WERI-Rb-1 (cell line): Measurements from ENCODE around the gene TSHR.

Experiments
- DNase-seq: peaks from one replicate; pipeline ENCODE4 v3.0.0-alpha.2; 2020
- H3K27ac ChIP-seq: fragments of 250-450 bp; sonication (Bioruptor Pico); 2 replicates; pipeline ENCODE4 v1.5.1; 2020; ENCODE audit warnings: mild to moderate bottlenecking, moderate library complexity
- H3K27me3 ChIP-seq: fragments of 250-450 bp; sonication (Bioruptor Pico); 2 replicates; pipeline ENCODE4 v1.5.1; 2021; ENCODE audit warnings: mild to moderate bottlenecking, low read depth, moderate library complexity; ENCODE audit not compliant: insufficient read depth, severe bottlenecking
- H3K36me3 ChIP-seq: fragments of 250-450 bp; sonication (Bioruptor Pico); 2 replicates; pipeline ENCODE4 v1.5.1; 2020; ENCODE audit warnings: mild to moderate bottlenecking, moderate library complexity
- H3K4me3 ChIP-seq: 2 replicates; pipeline ENCODE4 v1.5.1; 2011; ENCODE audit warnings: low read depth, mild to moderate bottlenecking, control low read depth, low read length
- H3K9me3 ChIP-seq: fragments of 250-450 bp; sonication (Bioruptor Pico); 2 replicates; pipeline ENCODE4 v1.5.1; 2021; ENCODE audit warnings: mild to moderate bottlenecking, moderate library complexity; ENCODE audit not compliant: severe bottlenecking
- TF ChIP-seq, protein P1 (sequence below): IDR thresholded peaks from 2 replicates; pipeline ENCODE4 v1.5.1; 2011; ENCODE audit warnings: low read depth, mild to moderate bottlenecking, control low read depth, inconsistent platforms, low read length

The TSHR gene

DNA sequence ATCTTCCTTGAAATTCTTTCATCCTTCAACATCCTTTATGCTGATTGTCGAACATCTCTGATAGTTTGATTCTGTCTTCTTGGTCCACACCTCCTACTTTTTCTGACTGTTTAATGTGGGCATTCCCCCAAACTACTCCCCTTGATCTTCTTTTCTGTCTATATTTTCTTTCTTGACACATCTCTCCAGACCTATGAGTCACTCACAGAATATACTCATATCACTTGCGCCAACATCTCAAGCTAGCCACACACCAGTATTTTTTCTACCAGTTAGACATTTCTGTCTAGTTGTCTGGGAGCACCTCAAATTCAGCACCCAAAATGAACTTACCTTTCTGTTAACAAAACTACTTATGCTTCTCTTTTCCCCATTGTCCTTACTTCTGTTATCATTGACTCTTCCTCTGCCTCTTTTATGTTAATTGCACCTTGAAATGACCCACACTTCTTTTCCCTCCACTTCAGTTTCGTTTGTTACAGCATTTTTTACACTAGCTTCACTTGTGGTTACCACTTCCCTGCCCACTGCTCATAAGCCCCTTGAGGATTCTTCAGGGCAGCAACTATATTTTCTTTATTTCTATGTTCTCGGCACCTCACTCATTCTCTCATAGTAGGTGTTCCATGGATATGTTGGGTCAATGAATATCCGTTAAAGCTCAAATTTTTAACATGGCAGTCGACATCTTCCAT, 33.5 kb downstream of the TSHR start:
- Histone ChIP-seq H3K4me3 (no peak overlapping the region), H3K9me3 (no peaks in the 10 kb centered on the region), H3K27ac (no peak overlapping the region), H3K27me3 (no peaks in the 10 kb centered on the region), H3K36me3 (no peaks in the 10 kb centered on the region)
- TF ChIP-seq, protein P1, sequence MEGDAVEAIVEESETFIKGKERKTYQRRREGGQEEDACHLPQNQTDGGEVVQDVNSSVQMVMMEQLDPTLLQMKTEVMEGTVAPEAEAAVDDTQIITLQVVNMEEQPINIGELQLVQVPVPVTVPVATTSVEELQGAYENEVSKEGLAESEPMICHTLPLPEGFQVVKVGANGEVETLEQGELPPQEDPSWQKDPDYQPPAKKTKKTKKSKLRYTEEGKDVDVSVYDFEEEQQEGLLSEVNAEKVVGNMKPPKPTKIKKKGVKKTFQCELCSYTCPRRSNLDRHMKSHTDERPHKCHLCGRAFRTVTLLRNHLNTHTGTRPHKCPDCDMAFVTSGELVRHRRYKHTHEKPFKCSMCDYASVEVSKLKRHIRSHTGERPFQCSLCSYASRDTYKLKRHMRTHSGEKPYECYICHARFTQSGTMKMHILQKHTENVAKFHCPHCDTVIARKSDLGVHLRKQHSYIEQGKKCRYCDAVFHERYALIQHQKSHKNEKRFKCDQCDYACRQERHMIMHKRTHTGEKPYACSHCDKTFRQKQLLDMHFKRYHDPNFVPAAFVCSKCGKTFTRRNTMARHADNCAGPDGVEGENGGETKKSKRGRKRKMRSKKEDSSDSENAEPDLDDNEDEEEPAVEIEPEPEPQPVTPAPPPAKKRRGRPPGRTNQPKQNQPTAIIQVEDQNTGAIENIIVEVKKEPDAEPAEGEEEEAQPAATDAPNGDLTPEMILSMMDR = no peak
- no peak for DNase-seq

DNA sequence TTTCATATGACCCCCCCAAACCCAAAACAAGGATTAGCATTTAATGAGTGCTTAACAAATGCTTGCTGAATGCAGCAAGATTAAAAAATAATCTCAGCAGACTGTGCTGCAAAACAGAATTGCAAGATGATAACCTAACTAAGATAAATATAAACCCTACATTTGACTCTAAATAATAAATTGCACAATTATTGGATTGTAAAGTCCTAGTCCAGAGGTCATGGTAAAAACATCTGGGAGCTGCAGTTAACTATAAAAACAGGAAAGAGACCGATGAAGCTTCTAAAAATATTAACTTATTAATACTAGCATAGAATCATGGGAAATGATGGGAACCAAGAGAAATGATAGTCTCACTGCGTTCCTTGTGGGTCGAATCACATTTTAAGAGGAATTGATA, 37.2 kb downstream of the TSHR start:
- peaks cover 2% of the 10 kb centered on the region for H3K9me3 ChIP-seq
- H3K36me3 ChIP-seq = no peaks in the 10 kb centered on the region

DNA sequence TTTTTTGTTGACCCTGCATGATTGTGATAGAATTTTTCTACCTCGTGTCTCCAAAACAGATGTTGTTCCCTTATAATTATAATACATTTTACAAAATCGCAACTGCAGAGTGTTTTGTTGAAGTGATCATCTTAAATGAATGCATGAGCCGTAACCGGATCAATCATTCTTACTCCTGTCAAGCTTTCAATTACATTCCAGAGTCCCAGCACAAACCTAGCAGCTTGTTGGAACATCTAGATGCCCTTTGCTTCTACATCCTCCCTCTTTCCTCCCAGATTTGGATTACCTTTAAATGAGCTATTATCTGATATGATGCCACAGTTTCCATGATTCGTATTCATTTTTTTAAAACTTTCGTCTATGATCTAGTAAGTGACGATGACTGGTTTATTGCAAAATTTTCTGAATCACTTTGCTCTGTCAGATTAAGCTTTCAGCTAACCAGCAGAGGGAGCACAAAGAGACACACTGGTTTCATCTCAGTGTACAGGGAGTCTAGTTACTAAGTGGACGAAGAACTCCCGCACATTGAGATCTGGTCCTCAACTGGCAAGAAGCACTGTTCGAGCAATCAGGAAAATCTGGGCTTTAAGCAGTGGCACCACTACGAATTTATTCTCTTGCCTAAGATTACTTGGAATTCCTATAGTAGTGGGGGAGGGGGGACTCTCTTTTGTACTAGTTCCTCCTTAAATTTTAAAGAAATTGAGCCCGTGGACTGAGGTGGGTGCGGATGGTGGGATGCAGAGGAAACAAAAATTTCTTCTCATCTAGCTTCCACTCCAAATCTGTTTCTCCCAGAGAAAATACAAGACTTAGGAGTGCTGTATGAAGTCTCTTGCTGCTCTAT, 40.9 kb downstream of the TSHR start:
- H3K27me3 ChIP-seq = no peaks in the 10 kb centered on the region
- H3K27ac ChIP-seq = no peak overlapping the region
- TF ChIP-seq, protein P1 = peak; percentile 64

More for the DNA sequence above, 37.2 kb downstream of the TSHR start:
- TF ChIP-seq, protein P1 = no peak
- no peak overlapping the region for H3K27ac ChIP-seq
- H3K27me3 ChIP-seq = no peaks in the 10 kb centered on the region
- H3K4me3 ChIP-seq = no peak overlapping the region
- DNase-seq = no peak

GRCh38 chr14:81001447-81001846, 46.0 kb downstream of the TSHR start:
- TF ChIP-seq, protein P1 = no peak

More for the DNA sequence above, 40.9 kb downstream of the TSHR start:
- peaks cover 2% of the 10 kb centered on the region for H3K9me3 ChIP-seq
- H3K4me3 ChIP-seq = no peak overlapping the region
- H3K36me3 ChIP-seq = no peaks in the 10 kb centered on the region
- peak; percentile 53 for DNase-seq

DNA sequence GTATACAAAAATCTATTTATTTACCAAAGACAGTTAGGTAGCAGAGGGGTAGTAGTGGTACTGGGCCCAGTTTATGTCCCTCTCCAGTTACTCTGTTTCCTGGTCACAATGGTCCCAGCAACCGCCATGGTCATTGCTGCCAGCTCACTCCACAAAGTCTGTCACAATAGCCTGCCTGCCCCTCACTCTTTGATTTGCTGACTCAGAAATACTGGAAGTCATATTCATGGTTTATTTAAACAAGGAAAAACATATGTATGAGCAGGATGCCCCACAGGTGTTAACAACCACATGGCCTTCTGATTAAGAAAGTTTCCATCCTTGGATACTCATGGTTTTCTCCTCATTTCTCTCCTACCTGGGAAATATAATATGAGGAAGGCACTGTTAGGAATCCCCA, 49.2 kb downstream of the TSHR start:
- no peaks in the 10 kb centered on the region for H3K36me3 ChIP-seq
- H3K27me3 ChIP-seq = no peaks in the 10 kb centered on the region
- TF ChIP-seq, protein P1 = no peak
- H3K4me3 ChIP-seq = no peak overlapping the region
- DNase-seq = no peak
- no peak overlapping the region for H3K27ac ChIP-seq
- no peaks in the 10 kb centered on the region for H3K9me3 ChIP-seq

More at GRCh38 chr14:81001447-81001846, 46.0 kb downstream of the TSHR start:
- no peaks in the 10 kb centered on the region for H3K36me3 ChIP-seq
- no peak overlapping the region for H3K27ac ChIP-seq
- no peak for DNase-seq
- H3K9me3 ChIP-seq = no peaks in the 10 kb centered on the region
- H3K27me3 ChIP-seq = no peaks in the 10 kb centered on the region
- no peak overlapping the region for H3K4me3 ChIP-seq
